Fibroblast of gingiva (primary cell): Measurements from ENCODE around the gene NCK1.

Source experiments
- DNase-seq: peaks from one replicate; pipeline ENCODE4 v3.0.0-alpha.2; 2011; ENCODE audit warnings: low read depth

Gene NCK1

DNA sequence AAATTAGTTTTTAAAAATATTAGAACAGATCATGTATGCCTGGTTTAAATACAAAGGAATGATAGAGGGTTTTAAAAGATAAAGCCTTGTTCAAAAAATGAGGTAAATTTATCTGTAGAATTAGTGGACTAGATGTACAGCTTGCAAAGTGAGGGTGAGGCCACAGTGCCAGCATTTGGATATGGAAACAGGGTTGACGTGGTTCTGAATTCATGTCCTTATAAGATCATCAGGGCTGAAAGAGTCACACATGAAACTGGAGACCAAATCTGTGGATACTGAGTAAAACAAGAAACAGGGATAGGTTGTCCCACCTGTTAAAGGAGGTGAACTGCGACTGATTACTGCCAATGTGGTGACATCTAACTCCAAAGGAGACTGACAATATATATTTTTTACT is 46.3 kb downstream of the NCK1 start:
- no peak for DNase-seq

DNA sequence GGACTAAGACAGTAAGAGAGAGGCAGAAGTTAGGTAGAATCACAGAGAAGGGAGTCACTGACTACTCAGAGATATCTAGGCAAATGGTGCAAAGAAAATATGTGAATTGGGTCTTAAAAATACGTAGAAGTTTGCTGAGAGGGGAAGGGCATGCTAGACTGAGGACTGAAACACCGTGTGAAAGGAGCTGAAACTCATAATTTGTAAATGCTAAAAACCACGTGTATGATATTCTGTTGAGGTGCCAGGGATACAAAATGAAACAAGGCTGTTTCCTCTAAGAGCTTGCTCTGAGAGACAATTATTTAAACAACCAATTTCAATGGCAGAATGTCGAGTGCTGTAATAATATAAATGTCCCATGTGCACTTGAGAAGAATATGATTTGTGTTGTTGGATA is 47.2 kb downstream of the NCK1 start:
- no peak for DNase-seq

DNA sequence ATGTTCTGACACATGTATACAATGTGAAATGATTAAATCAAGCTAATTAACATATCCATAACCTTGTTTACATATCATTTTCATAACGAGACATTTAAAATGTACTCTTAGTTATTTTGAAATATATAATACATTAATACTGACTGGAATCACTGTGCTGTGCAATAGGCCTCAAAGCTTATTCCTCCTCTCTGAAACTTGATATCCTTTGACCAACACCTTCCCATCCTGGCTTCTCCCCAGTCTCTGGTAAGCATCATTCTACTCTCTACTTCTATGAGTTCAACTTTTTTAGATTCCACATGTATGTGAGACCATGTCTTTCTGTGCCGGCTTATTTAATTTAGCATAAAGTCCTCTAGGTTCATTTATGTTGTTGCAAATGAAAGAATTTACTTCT is 48.7 kb downstream of the NCK1 start:
- DNase-seq: no peak

- DNase-seq: no peak
Measured at GRCh38 chr3:136913168-136913567, 51.2 kb downstream of the NCK1 start.

DNA sequence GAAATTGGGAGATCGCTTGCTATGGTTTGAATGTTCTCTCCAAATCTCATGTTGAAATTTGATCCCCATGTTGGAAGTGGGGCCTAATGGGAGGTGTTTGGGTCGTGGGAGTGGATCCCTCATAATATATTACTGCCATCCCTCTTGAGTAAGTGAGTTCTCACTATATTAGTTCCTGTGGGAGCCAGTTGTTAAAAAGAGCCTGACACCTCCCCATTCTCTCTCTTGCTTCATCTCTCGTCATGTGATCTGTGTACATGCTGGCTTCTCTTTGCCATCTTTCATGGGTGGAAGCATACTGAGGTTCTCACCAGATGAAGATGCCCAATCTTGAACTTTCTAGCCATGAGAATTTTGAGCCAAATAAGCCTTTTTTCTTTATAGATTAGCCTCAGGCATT is 52.7 kb downstream of the NCK1 start:
- DNase-seq: no peak

DNA sequence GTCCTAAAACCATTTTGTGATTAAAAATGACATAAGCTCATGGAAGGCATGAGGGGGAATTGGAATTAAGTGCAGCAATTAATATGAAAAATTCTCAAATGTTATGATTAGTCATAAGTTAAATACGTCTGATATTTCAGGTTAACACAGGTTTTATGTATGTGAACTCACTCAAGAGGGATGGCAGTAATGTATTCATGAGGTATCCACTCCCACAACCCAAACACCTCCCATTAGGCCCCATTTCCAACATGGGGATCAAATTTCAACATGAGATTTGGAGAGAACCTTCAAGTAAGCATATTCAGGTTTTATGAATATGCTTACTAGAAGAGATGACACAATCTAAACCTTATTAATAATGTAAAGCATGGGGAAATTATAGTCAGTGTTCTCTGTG is 54.2 kb downstream of the NCK1 start:
- DNase-seq: no peak

- no peak for DNase-seq
Measured at GRCh38 chr3:136919799-136920580, 58.0 kb downstream of the NCK1 start.

GRCh38 chr3:136920904-136921611 is 59.0 kb downstream of the NCK1 start:
- no peak for DNase-seq

- DNase-seq: peak; percentile 76
Measured at GRCh38 chr3:136925425-136926190, 63.6 kb downstream of the NCK1 start.

DNA sequence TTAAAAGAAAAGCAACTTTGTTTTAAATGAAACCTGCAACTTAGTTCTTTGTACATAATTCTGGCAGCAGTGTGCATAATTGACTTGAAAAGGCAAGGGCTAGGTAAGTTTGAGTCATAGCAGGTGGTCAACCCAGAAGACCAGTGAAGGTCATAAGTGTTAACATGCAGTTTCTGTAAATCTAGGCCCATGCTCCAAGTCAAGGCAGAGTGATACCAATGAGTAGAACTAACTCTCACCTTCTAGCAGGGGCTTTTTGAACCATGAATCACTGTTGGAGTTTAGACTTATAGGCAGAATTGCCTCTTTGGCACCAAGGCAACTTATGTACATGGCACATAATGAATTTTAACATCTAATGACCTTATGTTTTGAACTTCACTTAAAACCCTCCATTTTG is 66.2 kb downstream of the NCK1 start:
- DNase-seq: no peak

- peak; percentile 36 for DNase-seq
Measured at GRCh38 chr3:136929977-136930670, 68.1 kb downstream of the NCK1 start.

- no peak for DNase-seq
Measured at GRCh38 chr3:136931606-136932005, 69.6 kb downstream of the NCK1 start.

GRCh38 chr3:136932523-136932922 is 70.5 kb downstream of the NCK1 start:
- DNase-seq: peak; percentile 11

GRCh38 chr3:136932978-136933772 is 71.2 kb downstream of the NCK1 start:
- DNase-seq: no peak

GRCh38 chr3:136937175-136937574 is 75.2 kb downstream of the NCK1 start:
- DNase-seq: no peak

DNA sequence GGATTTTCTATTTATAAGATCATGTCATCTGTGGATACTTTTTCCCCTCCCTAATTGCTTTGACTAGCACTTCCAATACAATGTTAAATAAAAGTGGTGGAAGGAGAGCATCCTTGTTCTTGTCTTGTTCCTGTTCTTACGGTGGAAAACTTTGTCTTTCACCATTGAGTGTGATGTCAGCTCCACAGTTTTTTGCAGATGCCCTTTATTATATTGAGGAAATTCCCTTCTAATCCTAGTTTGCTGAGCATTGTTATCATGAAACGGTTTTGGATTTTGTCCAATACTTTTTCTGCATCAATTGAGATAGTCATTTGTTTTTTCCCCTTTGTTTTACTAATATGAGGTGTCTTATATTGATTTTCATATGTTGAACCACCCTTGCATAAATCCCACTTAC is 75.8 kb downstream of the NCK1 start:
- no peak for DNase-seq

DNA sequence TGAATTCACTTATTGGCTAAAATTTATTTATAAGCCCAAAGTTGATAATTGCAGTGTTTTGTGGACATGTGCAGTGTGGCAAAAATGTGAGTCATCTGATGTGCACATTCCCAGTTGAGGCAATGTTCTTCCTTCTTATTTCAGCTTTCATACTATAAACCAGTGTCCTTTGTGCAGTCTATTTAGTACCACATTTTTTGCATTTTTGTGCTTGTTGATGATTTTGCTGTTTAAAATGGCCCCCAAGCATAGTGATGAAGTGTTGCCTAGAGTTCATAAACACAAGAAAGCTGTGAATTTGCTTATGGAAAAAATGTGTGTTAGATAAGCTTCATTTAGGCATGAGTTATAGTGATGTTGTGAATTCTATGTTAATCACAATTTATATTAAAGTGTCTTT is 76.3 kb downstream of the NCK1 start:
- peak; percentile 61 for DNase-seq

GRCh38 chr3:136939489-136939888 is 77.5 kb downstream of the NCK1 start:
- no peak for DNase-seq

DNA sequence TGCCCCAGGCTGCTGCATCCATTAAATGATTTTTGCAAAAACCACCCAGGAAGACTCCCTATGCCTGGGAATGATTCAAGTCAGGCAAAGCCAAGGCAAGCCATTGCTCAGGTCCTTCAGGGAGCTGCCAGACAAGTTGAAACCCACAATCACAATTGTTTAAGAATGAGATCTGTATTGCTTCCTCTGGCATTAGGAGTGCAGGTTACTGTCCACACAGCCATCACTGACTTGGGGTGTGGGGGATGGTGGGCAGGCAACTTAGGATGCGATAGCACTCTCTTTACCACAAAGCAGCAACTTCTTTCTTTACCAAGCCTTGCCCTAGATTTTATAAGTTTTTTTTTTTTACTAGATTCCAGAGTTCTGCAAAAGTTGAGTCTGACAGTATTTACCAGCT is 80.8 kb downstream of the NCK1 start:
- no peak for DNase-seq

DNA sequence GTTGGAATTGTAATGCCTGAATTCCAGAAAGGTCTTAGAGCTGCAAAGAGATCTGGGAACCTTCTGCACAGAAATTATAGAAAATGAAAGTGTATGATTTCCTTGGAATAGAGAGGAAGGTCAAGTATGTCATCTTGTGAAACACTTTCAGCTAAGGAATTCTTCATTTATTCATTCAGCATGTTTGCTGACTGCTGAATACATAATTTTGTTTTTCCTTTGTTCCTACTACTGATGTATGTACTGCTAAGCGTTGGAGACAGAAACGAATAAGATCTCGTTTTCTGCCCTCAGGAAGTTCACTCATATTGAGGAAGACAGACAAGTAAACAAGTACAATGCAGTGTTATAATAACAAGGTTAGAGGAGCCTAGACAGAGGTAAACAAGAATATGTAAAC is 81.4 kb downstream of the NCK1 start:
- DNase-seq: peak; percentile 47

DNA sequence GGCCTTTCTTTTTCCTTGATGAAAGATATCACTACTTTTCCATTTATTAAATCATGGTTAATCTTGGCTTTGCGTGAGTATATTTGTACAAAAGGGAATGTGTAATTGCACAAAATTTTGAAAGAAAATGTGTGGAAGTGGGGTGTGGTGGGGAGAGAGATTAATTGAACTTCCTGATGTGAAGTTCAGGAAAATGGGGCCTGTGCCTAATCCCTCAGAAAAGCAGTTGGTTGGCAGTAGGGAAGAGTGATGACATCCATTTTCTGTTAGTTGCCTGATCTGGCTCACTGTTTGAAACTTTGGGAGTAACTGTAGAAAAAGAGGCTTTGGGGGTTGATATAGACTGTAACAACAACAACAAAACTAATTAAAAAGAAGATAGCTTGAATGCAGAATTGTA is 85.0 kb downstream of the NCK1 start:
- no peak for DNase-seq

- no peak for DNase-seq
Measured at GRCh38 chr3:136947477-136947876, 85.5 kb downstream of the NCK1 start.
